Measurements from ENCODE around the gene C21orf58. TPM values are rescaled to one million over a fixed set of nuclear protein-coding genes. Genes with fewer than 3 reads are reported as not detected.

The C21orf58 gene
- total and polyA plus RNA-seq, 2 donors from 2014 or later = 0.67 to 2.7 TPM

- Histone ChIP-seq H3K27ac (ENCODE audit: low read depth in 2 of 2, low read length in 2 of 2) (no peak overlapping the region), H3K36me3 (ENCODE audit: control insufficient read depth in 2 of 3, insufficient read depth in 3 of 3, low read length in 3 of 3) (peaks cover 0 to 3% (median 0%) of the 10 kb centered on the region in 3 donors), H3K27me3 (ENCODE audit: control insufficient read depth, insufficient read depth, low read length) (no peaks in the 10 kb centered on the region), H3K9me3 (ENCODE audit: control insufficient read depth in 2 of 3, insufficient read depth in 1 of 3, low read length in 3 of 3) (no peaks in the 10 kb centered on the region), H3K4me1 (ENCODE audit: control insufficient read depth in 2 of 3, insufficient read depth in 2 of 3, low read depth in 1 of 3, low read length in 3 of 3) (peaks cover 2 to 14% (median 3%) of the 10 kb centered on the region in 3 donors), H3K9ac (ENCODE audit: low read length in 3 of 3) (no peak overlapping the region), H3K4me3 (ENCODE audit: low read length in 3 of 3) (no peak overlapping the region)
- no peak for FAIRE-seq
- intact Hi-C loops (cut with DNase I) = no loop called here
- TF ChIP-seq CTCF (IDR thresholded peaks at IDR 0.05; ENCODE audit: borderline replicate concordance, extremely low read depth, insufficient read depth) = no peak
- peak in 1 of 5 donors; percentile 47 for DNase-seq
Measured at GRCh38 chr21:46326110-46326703, 2.5 kb upstream of the C21orf58 start.

GRCh38 chr21:46325073-46325912 is 1.6 kb upstream of the C21orf58 start:
- peak overlapping the region; percentile 4 to 63 for H3K27ac ChIP-seq (ENCODE audit: low read depth in 2 of 2, low read length in 2 of 2)
- peaks cover 0 to 14% (median 3%) of the 10 kb centered on the region in 3 donors for H3K4me1 ChIP-seq (ENCODE audit: control insufficient read depth in 2 of 3, insufficient read depth in 2 of 3, low read depth in 1 of 3, low read length in 3 of 3)
- H3K9ac ChIP-seq (ENCODE audit: low read length in 3 of 3) = peak overlapping the region in 2 of 3 donors; percentile 34 to 51
- intact Hi-C loops (cut with DNase I) = no loop called here
- H3K9me3 ChIP-seq (ENCODE audit: control insufficient read depth in 2 of 3, insufficient read depth in 1 of 3, low read length in 3 of 3) = no peaks in the 10 kb centered on the region
- peak overlapping the region; percentile 28 to 66 (median 40) for H3K4me3 ChIP-seq (ENCODE audit: low read length in 3 of 3)
- no peaks in the 10 kb centered on the region for H3K27me3 ChIP-seq (ENCODE audit: control insufficient read depth, insufficient read depth, low read length)
- no peak for TF ChIP-seq CTCF (IDR thresholded peaks at IDR 0.05; ENCODE audit: borderline replicate concordance, extremely low read depth, insufficient read depth)
- FAIRE-seq (no peak), DNase-seq (peak; percentile 62 to 86 (median 71))
- peaks cover 0 to 3% (median 0%) of the 10 kb centered on the region in 3 donors for H3K36me3 ChIP-seq (ENCODE audit: control insufficient read depth in 2 of 3, insufficient read depth in 3 of 3, low read length in 3 of 3)

- peaks cover 0 to 12% (median 3%) of the 10 kb centered on the region in 3 donors for H3K4me1 ChIP-seq (ENCODE audit: control insufficient read depth in 2 of 3, insufficient read depth in 2 of 3, low read depth in 1 of 3, low read length in 3 of 3)
- peak overlapping the region; percentile 82 to 90 (median 89) for H3K4me3 ChIP-seq (ENCODE audit: low read length in 3 of 3)
- H3K27ac ChIP-seq (ENCODE audit: low read depth in 2 of 2, low read length in 2 of 2) = peak overlapping the region; percentile 83 to 93
- FAIRE-seq (no peak), DNase-seq (peak; percentile 91 to 96 (median 95))
- H3K27me3 ChIP-seq (ENCODE audit: control insufficient read depth, insufficient read depth, low read length) = no peaks in the 10 kb centered on the region
- peak overlapping the region in 2 of 3 donors; percentile 74 to 77 for H3K9ac ChIP-seq (ENCODE audit: low read length in 3 of 3)
- H3K36me3 ChIP-seq (ENCODE audit: control insufficient read depth in 2 of 3, insufficient read depth in 3 of 3, low read length in 3 of 3) = no peaks in the 10 kb centered on the region
- no peak for TF ChIP-seq CTCF (IDR thresholded peaks at IDR 0.05; ENCODE audit: borderline replicate concordance, extremely low read depth, insufficient read depth)
- no peaks in the 10 kb centered on the region for H3K9me3 ChIP-seq (ENCODE audit: control insufficient read depth in 2 of 3, insufficient read depth in 1 of 3, low read length in 3 of 3)
- intact Hi-C loops (cut with DNase I) = no loop called here
Measured at GRCh38 chr21:46324390-46325072, 861 bp upstream of the C21orf58 start.

Data from kidney (tissue), 14 donors.